Effector CD4-positive, alpha-beta T cell (primary cell): ENCODE data around the gene PAIP2B.
"Not testable (repeated sequence)": the region's sequence is repeated elsewhere in the genome, so short reads cannot be mapped to it uniquely, and the experiment has no call there.

ENCODE experiments used
- DNase-seq: peaks from one replicate; pipeline ENCODE4 v3.0.0-alpha.2; 2020

Gene PAIP2B

DNA sequence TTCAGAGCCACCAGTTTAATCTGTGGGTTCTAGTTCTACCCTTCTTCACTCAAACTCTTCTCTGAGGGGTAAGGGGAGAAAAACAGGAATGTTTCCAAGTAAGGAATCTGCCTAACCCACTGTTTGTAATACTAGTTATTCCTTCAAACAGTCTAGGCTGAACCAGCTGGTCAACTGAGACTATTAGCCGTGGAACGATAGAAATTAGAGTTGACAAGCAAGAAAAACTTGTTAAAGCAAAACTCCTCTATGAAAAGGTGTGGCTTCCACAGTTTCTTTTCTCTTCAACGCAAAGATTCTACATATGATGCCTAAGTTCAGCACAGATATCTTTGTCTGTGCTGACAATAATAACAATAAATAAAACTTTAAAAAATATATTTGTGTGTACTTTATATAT is 11.5 kb downstream of the PAIP2B start:
- no peak for DNase-seq

DNA sequence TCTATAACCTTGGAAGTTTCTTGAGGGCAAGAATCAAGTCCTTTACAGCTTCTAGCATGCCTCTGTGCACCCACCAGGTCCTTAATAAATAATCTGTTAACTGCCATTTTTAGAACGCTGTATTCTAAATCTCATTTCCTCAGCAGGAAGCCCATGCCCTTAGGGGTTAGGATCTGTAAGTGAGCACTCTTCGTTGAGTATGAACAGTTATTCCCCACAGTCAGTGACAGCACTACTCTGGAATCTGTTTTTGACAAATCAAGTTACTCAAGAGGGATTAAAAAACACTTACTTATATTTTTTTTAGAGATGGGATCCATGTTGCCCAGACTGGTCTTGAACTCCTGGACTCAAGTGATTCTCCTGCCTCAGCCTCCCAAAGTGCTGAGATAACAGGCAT is 14.6 kb downstream of the PAIP2B start:
- no peak for DNase-seq

- no peak for DNase-seq
These were observed 16.6 kb downstream of the PAIP2B start for GRCh38 chr2:71210292-71210691.

DNA sequence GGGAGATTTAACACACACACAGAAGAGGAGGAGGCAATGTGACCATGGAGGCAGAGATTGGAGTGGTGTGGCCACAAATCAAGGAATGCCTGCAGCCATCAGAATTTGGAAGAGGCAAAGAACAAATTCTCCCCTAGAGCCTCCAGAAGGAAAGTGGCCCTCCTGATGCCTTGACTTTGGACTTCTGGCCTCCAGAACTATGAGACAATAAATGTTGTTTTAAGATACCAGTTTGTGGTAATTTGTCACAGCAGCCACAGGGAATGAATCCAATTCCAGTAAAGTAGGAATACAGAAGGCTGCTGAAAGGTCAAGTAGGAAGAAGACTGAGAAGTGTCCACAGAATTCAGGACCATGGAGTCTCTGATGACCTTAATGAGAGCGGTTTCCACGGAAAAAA is 18.1 kb downstream of the PAIP2B start:
- no peak for DNase-seq

- no peak for DNase-seq
These were observed 19.3 kb downstream of the PAIP2B start for GRCh38 chr2:71207601-71208000.

- DNase-seq, result no peak
These were observed 20.6 kb downstream of the PAIP2B start for GRCh38 chr2:71206271-71206670.

DNA sequence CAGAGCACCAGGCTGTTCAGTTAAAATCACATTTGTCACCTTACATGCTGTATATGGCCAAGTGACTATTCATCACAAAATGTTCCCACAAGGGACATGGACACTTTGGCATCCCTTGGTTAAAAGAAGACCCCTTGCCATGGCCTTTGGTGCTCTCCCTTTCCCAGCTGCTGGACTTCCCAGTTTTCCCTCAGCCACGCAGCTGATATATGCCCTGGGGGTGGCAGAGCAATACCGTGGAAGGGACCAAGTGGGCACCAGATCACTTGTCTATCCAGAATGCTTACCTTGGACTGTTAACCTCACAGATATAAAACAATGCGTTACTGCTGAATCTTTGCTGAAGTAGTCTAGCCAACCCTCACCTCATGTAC is 35.3 kb downstream of the PAIP2B start:
- DNase-seq, result no peak

DNA sequence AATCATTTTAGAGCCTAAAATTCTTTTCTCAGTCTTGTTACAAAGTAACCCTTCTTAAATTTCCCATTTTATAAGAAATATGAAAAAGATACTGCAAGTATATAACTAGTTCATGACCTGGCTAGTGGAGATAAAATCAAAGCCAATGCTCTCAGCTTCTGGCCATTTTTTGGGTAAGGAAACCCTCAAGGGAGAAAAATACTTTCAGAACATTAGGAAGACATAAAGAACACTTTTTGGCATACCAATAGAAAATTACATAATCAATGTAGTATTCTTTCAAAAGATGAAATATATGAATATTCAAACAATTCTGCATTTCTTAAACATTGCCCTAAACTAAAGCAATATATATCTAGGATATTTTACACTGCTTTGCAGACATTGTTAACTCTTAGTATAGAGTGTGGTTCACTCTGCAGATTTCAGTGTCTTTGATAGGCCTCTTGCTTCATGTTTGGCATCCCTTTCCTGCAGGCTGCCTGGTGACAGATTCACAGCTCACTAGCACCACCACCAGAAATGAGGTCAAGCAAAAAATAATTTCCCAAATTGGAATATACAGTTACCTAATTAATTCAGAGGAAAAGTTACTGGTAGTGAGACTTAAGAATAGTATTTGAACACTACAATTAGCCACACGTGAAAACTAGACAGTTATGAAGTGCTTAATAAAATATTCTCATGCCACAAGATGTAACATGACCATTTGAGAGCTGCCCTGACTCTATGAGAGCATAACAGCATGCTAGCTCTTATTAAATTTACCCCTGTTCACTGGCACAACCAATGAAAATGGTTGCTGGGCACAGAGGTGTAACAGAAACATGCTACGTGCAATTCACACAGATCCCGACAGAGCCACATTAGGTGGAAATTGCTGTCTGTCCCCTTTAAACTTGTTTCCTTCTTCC is 36.0 kb downstream of the PAIP2B start:
- DNase-seq, result no peak

GRCh38 chr2:71187589-71187988 is 39.3 kb downstream of the PAIP2B start:
- no peak for DNase-seq

DNA sequence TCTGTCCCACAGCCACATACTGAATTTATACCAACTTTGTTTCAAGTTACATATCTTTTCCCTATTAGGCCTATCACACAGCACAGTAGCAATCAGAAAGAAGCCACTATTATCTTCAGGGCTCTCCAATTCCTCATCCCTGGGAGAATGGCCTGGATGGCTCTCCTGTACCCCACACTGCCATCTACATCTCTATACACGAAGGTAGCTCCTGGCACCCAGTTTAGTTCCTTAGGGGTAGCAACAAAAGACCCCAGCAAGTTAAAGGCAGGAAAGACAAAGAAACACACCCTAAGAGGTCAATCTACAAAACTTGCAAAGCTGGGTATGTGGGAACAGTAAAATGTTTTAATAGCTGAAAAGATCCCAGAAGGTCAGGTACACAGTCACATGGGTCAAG is 39.9 kb downstream of the PAIP2B start:
- DNase-seq, result no peak

DNA sequence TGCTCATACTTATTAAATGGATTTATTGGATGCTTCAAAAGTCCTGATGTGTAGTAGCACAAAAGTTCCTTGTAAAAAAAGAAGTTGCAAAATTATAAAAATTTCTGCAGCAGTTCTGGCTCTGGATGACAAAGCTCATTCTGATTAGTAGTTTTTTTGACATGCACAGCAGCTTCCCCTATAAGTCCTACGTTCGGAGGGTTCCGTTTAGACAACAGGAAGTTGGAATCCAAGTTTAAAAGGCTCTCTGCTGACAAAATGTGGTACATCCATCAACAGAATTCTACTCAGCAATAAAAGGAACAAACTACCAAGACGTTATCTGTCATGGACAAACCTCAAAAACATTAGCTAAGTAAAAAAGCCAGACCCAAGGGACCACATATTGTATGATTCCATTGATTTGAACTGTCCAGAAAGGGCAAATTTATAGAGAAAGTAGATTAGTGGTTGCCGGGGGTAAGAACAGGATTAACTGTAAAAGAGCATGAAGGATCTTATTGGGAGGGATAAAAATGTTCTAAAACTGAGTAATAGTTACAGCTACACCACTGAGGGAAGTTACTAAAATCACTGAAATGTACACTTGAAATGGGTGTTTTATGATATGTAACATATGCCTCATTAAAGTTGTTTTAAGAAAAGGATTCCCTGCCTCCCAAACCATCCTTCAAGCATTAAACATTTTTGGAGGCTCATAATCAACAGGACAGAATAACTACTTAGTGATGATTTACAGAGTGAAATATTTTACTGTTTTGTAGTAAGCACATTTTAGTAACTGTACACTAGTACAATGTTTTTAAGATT is 43.4 kb downstream of the PAIP2B start:
- DNase-seq, result not testable (repeated sequence)

DNA sequence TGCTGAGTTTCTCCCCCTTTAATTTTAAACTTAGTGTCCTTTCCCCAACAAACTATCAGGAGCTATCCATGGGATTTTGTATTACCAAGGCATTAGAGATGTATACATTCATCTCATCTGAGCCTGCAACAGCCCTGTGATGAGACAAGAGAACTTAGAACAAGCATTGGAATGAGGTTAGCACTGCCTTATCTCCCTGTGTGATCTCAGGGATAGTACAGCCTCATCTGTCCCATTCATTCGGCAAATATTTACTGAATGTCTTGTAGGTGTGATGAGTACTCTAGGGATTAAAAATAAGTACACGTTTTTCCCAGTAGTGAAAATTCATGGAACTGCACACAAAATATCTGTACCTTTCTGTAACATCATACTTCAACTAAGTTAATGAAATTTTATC is 45.6 kb downstream of the PAIP2B start:
- DNase-seq, result no peak

GRCh38 chr2:71178836-71179235 is 48.1 kb downstream of the PAIP2B start:
- DNase-seq, result not testable (repeated sequence)

DNA sequence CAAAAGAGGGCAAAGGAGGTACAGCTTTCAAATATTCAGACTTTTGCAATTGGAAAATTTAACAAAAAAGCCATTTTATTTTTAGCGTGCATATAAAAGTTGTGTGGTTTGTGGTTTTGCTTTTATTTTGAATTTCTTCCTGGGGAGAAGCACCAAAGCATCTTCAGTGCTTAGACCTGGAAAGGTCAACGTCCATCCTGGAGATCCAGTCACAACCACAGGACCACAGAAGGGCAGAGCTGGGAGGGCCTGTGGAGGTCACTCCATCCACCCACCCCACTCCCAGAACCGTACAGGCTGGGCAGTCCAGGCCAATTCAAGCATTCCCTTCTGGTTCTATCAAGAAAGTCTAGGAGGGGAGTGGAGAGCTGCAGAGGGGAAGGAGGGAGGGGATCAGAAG is 52.7 kb downstream of the PAIP2B start:
- DNase-seq, result no peak

- no peak for DNase-seq
These were observed 53.8 kb downstream of the PAIP2B start for GRCh38 chr2:71173096-71173495.

GRCh38 chr2:71166812-71167211 is 60.1 kb downstream of the PAIP2B start:
- DNase-seq, result no peak

DNA sequence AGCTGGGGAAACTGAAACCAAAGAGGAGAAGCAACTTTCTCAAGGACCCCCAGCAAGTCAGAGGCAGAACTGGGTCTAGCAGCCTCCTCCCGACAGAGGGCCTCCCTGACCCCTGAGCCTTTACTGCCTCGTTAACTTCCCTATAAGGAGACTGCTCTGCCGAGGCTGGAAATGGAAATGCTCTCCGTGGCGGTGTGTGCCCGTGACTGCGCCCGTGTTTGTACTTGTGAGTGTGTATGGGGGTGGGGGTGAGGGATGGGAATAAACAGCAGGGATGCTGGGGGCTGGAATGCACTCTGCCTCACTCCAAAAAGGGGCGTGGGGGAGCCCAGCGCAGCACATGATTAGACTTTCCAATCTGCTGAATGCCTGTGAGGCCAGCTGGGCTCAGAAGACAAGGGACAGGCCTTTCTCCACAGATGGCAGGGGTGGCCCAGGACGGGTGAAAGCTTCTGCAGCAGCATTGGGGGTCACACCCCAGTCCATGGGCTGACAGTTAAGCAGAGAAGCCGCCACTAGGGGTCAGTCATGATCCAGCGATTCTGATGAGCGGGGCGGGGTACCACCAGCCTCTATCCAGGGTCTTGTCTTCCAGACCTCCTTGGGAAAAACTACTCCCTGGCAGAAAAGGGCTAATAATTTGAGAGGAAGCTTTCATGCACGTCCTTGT is 69.6 kb downstream of the PAIP2B start:
- DNase-seq, result peak; percentile 41

- DNase-seq, result no peak
These were observed 70.3 kb downstream of the PAIP2B start for GRCh38 chr2:71156573-71156972.

- DNase-seq, result no peak
These were observed 71.1 kb downstream of the PAIP2B start for GRCh38 chr2:71155846-71156245.

- DNase-seq, result no peak
These were observed 72.1 kb downstream of the PAIP2B start for GRCh38 chr2:71154798-71155197.

DNA sequence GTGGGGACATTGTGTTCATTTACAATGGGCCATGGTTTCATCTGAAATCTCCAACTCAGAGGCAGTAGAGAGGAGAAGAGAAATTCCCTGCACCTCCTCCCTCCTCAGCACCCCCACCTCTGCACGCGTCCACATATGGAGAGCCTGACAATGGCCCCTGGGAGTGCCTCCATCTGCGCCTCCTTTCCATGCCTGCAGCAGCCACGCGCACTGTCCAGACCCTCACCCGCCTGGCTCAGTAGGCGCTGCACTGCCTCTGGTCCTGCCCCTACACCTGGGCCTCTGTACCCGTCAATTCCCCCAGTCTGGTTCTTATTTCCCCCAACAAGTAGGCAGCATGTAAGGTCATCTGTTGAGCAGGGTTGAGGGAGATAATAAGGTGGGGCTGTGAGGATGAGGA is 72.6 kb downstream of the PAIP2B start:
- DNase-seq, result no peak

- no peak for DNase-seq
These were observed 73.2 kb downstream of the PAIP2B start for GRCh38 chr2:71153585-71154224.

DNA sequence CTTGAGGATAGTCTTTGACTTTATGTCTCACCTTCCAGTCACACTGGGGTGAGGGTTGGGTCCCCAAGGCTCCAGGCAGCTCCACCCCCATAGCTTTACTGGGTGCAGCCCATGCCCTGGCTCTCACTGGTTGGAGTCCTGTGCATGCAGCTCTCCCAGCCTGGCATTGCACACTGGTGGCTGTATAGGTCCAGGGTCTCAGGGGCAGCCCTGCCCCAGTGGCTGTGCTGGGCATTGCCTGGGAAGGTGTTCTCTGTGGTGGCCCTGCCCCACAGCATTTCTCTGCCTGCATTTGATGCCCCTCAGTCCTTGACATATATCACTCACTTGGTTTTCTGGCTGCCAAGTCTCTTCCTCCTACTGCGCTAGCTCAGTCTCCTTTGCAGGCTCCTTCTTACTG is 75.3 kb downstream of the PAIP2B start:
- DNase-seq, result no peak
